Loucy (cell line): ENCODE data around the gene AKAP5.

Source experiments
- H2AFZ ChIP-seq: fragments of 200-600 bp; sonication (generic); 2 replicates; pipeline ENCODE4 v1.6.0; 2016; ENCODE audit warnings: antibody characterized with exemption, mild to moderate bottlenecking, low read length, moderate library complexity
- H3F3A ChIP-seq: fragments of 200-600 bp; 2 replicates; pipeline ENCODE4 v1.6.0; 2016; ENCODE audit warnings: antibody characterized with exemption, low read depth, mild to moderate bottlenecking
- H3K27me3 ChIP-seq: fragments of 200-600 bp; sonication (generic); 2 replicates; pipeline ENCODE4 v1.6.1; 2014; ENCODE audit warnings: low read length, mild to moderate bottlenecking; ENCODE audit not compliant: insufficient read depth, poor library complexity, severe bottlenecking
- H3K36me3 ChIP-seq: fragments of 200-600 bp; sonication (generic); 2 replicates; pipeline ENCODE4 v1.6.1; 2016; ENCODE audit warnings: low read length; ENCODE audit not compliant: insufficient read depth
- H3K4me1 ChIP-seq: fragments of 200-600 bp; sonication (generic); 2 replicates; pipeline ENCODE4 v1.5.1; 2014; ENCODE audit warnings: low read length, mild to moderate bottlenecking; ENCODE audit not compliant: insufficient read depth, poor library complexity, severe bottlenecking
- H3K4me2 ChIP-seq: fragments of 200-600 bp; sonication (generic); 2 replicates; pipeline ENCODE4 v1.6.0; 2014; ENCODE audit warnings: antibody characterized with exemption, low read length, low read depth, mild to moderate bottlenecking; ENCODE audit not compliant: poor library complexity, severe bottlenecking
- H3K4me3 ChIP-seq: fragments of 200-600 bp; sonication (generic); 2 replicates; pipeline ENCODE4 v1.5.1; 2014; ENCODE audit warnings: low read length, mild to moderate bottlenecking, mixed read lengths; ENCODE audit not compliant: poor library complexity, severe bottlenecking
- H3K79me2 ChIP-seq: fragments of 200-600 bp; sonication (generic); 2 replicates; pipeline ENCODE4 v1.6.1; 2014; ENCODE audit warnings: low read length; ENCODE audit not compliant: insufficient read depth
- H3K9ac ChIP-seq: fragments of 200-600 bp; sonication (generic); 2 replicates; pipeline ENCODE4 v1.6.0; 2014; ENCODE audit warnings: mild to moderate bottlenecking, low read depth, low read length, moderate library complexity; ENCODE audit not compliant: poor library complexity, severe bottlenecking
- H3K9me2 ChIP-seq: fragments of 200-600 bp; sonication (generic); replicated peaks from 2 replicates; pipeline ENCODE4 v1.6.1; 2016; ENCODE audit warnings: low read depth, low read length, mixed read lengths
- H3K9me3 ChIP-seq: fragments of 200-600 bp; sonication (generic); 2 replicates; pipeline ENCODE4 v1.6.1; 2014; ENCODE audit warnings: mild to moderate bottlenecking, antibody characterized with exemption, low read length, low read depth; ENCODE audit not compliant: insufficient read depth
- H4K20me1 ChIP-seq: fragments of 200-600 bp; sonication (generic); 2 replicates; pipeline ENCODE4 v1.6.0; 2014; ENCODE audit warnings: antibody characterized with exemption, low read length, mild to moderate bottlenecking; ENCODE audit not compliant: insufficient read depth, poor library complexity, severe bottlenecking
- CTCF ChIP-seq: fragments of 200-600 bp; sonication (generic); conservative IDR thresholded peaks from 2 replicates; pipeline ENCODE4 v1.5.1; 2014; ENCODE audit warnings: mild to moderate bottlenecking, antibody characterized with exemption, low read length
- EZH2phosphoT487 ChIP-seq: fragments of 200-600 bp; IDR thresholded peaks from 2 replicates; pipeline ENCODE4 v1.6.1; 2018; ENCODE audit warnings: antibody characterized with exemption, mild to moderate bottlenecking, moderate library complexity, borderline replicate concordance

The AKAP5 gene

GRCh38 chr14:64459405-64460136 lies 5.7 kb upstream of the AKAP5 start:
- H3K9me3 ChIP-seq, result no peaks in the 10 kb centered on the region
- H3K4me2 ChIP-seq, result no peak overlapping the region
- H4K20me1 ChIP-seq, result no peaks in the 10 kb centered on the region
- H2AFZ ChIP-seq, result no peak overlapping the region
- H3K27me3 ChIP-seq, result no peaks in the 10 kb centered on the region
- peaks cover 19% of the 10 kb centered on the region; the same call in 1 of the 2 replicates for H3K36me3 ChIP-seq
- H3K9me2 ChIP-seq, result no peaks in the 10 kb centered on the region
- no peak overlapping the region for H3K9ac ChIP-seq
- no peaks in the 10 kb centered on the region for H3F3A ChIP-seq
- H3K4me1 ChIP-seq, result peaks cover 7% of the 10 kb centered on the region
- 0 out of 2 replicates have a peak, but pooled peaks cover under 1% of the 10 kb centered on the region for H3K79me2 ChIP-seq
- no peak for TF ChIP-seq CTCF
- no peak for TF ChIP-seq EZH2phosphoT487
- no peak overlapping the region for H3K4me3 ChIP-seq

GRCh38 chr14:64461221-64461620 lies 4.1 kb upstream of the AKAP5 start:
- H3K79me2 ChIP-seq, result peaks cover 9% of the 10 kb centered on the region; the same call in 1 of the 2 replicates
- no peak overlapping the region for H3K9ac ChIP-seq
- H2AFZ ChIP-seq, result no peak overlapping the region
- no peaks in the 10 kb centered on the region for H3K27me3 ChIP-seq
- no peak overlapping the region for H3K4me3 ChIP-seq
- H3K36me3 ChIP-seq, result peaks cover 6% of the 10 kb centered on the region; the same call in 1 of the 2 replicates
- H3F3A ChIP-seq, result no peaks in the 10 kb centered on the region
- no peaks in the 10 kb centered on the region for H3K9me2 ChIP-seq
- H3K9me3 ChIP-seq, result no peaks in the 10 kb centered on the region
- H4K20me1 ChIP-seq, result no peaks in the 10 kb centered on the region
- no peak overlapping the region for H3K4me2 ChIP-seq
- peaks cover 18% of the 10 kb centered on the region for H3K4me1 ChIP-seq
- no peak for TF ChIP-seq EZH2phosphoT487
- TF ChIP-seq CTCF, result no peak

- H3K4me2 ChIP-seq, result no peak overlapping the region
- H3F3A ChIP-seq, result no peaks in the 10 kb centered on the region
- peaks cover 14% of the 10 kb centered on the region for H4K20me1 ChIP-seq
- H3K4me1 ChIP-seq, result peaks cover 38% of the 10 kb centered on the region
- no peaks in the 10 kb centered on the region for H3K27me3 ChIP-seq
- H3K9me3 ChIP-seq, result no peaks in the 10 kb centered on the region
- no peak for TF ChIP-seq CTCF
- TF ChIP-seq EZH2phosphoT487, result no peak
- no peaks in the 10 kb centered on the region for H3K36me3 ChIP-seq
- H3K4me3 ChIP-seq, result no peak overlapping the region
- H3K9ac ChIP-seq, result no peak overlapping the region
- no peak overlapping the region for H2AFZ ChIP-seq
- H3K9me2 ChIP-seq, result no peaks in the 10 kb centered on the region
- peaks cover 20% of the 10 kb centered on the region; the same call in 1 of the 2 replicates for H3K79me2 ChIP-seq
Observed at GRCh38 chr14:64463195-64463594, 2.1 kb upstream of the AKAP5 start.
